Cardiac muscle cell (in vitro differentiated cells and primary cell): ENCODE results near the gene KASH5. TPM values are rescaled to one million over a fixed set of nuclear protein-coding genes. Genes with fewer than 3 reads are reported as not detected.

Experiments used
- DNase-seq, 2 donors: peaks; one replicate each; pipeline versions ENCODE4 v3.0.0 to v3.0.0-alpha.2; 2010 to 2017; ENCODE audit warnings: low read depth in 1 of 2, low spot score in 1 of 2
- H3K27ac ChIP-seq: fragments of 200-600 bp; sonication (generic); 2 replicates; pipeline ENCODE4 v1.5.1; 2016
- H3K27me3 ChIP-seq: fragments of 200-600 bp; sonication (generic); 2 replicates; pipeline ENCODE4 v1.6.0; 2016; ENCODE audit warnings: control low read depth
- H3K36me3 ChIP-seq: fragments of 200-600 bp; sonication (generic); 2 replicates; pipeline ENCODE4 v1.5.1; 2016; ENCODE audit warnings: control low read depth
- H3K4me1 ChIP-seq: fragments of 200-600 bp; sonication (generic); 2 replicates; pipeline ENCODE4 v1.8.1; 2017; ENCODE audit warnings: low read depth, mild to moderate bottlenecking, mixed run types
- H3K4me3 ChIP-seq: fragments of 200-600 bp; sonication (generic); 2 replicates; pipeline ENCODE4 v1.5.1; 2016; ENCODE audit warnings: mild to moderate bottlenecking
- H3K9me3 ChIP-seq: fragments of 200-600 bp; sonication (generic); 2 replicates; pipeline ENCODE4 v1.5.1; 2017; ENCODE audit warnings: low read depth, mild to moderate bottlenecking, control low read depth
- CTCF ChIP-seq: IDR thresholded peaks from 2 replicates; pipeline ENCODE4 v1.5.1; 2012; ENCODE audit warnings: low read depth, mild to moderate bottlenecking, low read length
- polyA plus RNA-seq: library from polyadenylated mRNA; unstranded; fragments of >200 nt; fragmentation: Nextera tagmentation; extraction: Ambion mirVana; gene quantifications from 2 replicates; pipeline ENCODE4 v1.2.1, GENCODE V29; 2016
- total RNA-seq: library from RNA; depleted of rRNA; stranded (reverse); fragments of >200 nt; gene quantifications from 2 replicates; pipeline ENCODE4 v1.2.3, GENCODE V29; 2016

Gene KASH5
- total and polyA plus RNA-seq, 2 experiments from 2014 or later = 0.27 TPM; not detected in 1

- Histone ChIP-seq H3K4me1 (no peaks in the 10 kb centered on the region), H3K27ac (no peak overlapping the region), H3K9me3 (no peaks in the 10 kb centered on the region), H3K36me3 (no peaks in the 10 kb centered on the region), H3K27me3 (no peaks in the 10 kb centered on the region), H3K4me3 (no peak overlapping the region)
- TF ChIP-seq CTCF = no peak
- no peak for DNase-seq
Observed at GRCh38 chr19:49389406-49389805, 1.4 kb downstream of the KASH5 start.

- no peak for DNase-seq
- Histone ChIP-seq H3K27ac (no peak overlapping the region), H3K36me3 (no peaks in the 10 kb centered on the region), H3K4me1 (no peaks in the 10 kb centered on the region), H3K9me3 (no peaks in the 10 kb centered on the region), H3K4me3 (no peak overlapping the region), H3K27me3 (no peaks in the 10 kb centered on the region)
- no peak for TF ChIP-seq CTCF
Observed at GRCh38 chr19:49390131-49390928, 2.3 kb downstream of the KASH5 start.

- no peak for DNase-seq
- TF ChIP-seq CTCF = no peak
- Histone ChIP-seq H3K27me3 (no peaks in the 10 kb centered on the region), H3K9me3 (no peaks in the 10 kb centered on the region), H3K4me1 (no peaks in the 10 kb centered on the region), H3K36me3 (no peaks in the 10 kb centered on the region), H3K27ac (no peak overlapping the region), H3K4me3 (no peak overlapping the region)
Observed at GRCh38 chr19:49390929-49391359, 2.9 kb downstream of the KASH5 start.

- no peaks in the 10 kb centered on the region for H3K27me3 ChIP-seq
- DNase-seq = peak; percentile 78 to 88
- H3K9me3 ChIP-seq = no peaks in the 10 kb centered on the region
- TF ChIP-seq CTCF = peak; percentile 79
- H3K36me3 ChIP-seq = no peaks in the 10 kb centered on the region
- H3K27ac ChIP-seq = no peak overlapping the region
- no peak overlapping the region for H3K4me3 ChIP-seq
- H3K4me1 ChIP-seq = no peaks in the 10 kb centered on the region
Observed at GRCh38 chr19:49391581-49392399, 3.7 kb downstream of the KASH5 start.

- no peak for TF ChIP-seq CTCF
- no peak overlapping the region for H3K27ac ChIP-seq
- H3K4me1 ChIP-seq = no peaks in the 10 kb centered on the region
- H3K36me3 ChIP-seq = no peaks in the 10 kb centered on the region
- H3K9me3 ChIP-seq = no peaks in the 10 kb centered on the region
- no peaks in the 10 kb centered on the region for H3K27me3 ChIP-seq
- no peak for DNase-seq
- no peak overlapping the region for H3K4me3 ChIP-seq
Observed at GRCh38 chr19:49393881-49394280, 5.8 kb downstream of the KASH5 start.
